Measurements from ENCODE around the gene SMURF2.

DNA sequence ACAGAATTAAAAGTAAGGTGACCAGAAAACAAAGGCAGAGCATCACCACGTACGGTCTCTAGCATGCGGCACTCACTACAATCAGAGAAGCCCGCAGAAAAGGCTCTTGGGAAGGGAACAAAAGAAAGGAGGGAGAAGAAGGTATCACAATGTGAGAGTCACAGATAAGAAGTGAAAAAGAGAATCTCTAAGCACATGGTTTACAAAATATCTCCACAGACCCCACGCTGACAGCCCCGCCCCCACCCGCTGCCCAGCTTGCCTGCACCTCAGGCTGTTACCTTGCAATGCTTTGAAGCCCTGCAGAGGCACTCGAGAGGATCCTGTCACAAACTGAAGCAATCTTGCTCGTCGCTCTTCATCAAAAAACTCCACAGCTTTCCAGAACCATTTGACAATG lies 114.8 kb downstream of the SMURF2 start:
- TF ChIP-seq POLR2A (IDR thresholded peaks at IDR 0.05; ENCODE audit: low read depth, low read length): no peak
- TF ChIP-seq NFE2L2 (IDR thresholded peaks at IDR 0.05; ENCODE audit: low read depth, low read length): no peak
- TF ChIP-seq CTCF (conservative IDR thresholded peaks at IDR 0.05; ENCODE audit: low read depth, low read length): no peak
- TF ChIP-seq MAZ (IDR thresholded peaks at IDR 0.05; ENCODE audit: borderline replicate concordance, low read depth, low read length): no peak
- TF ChIP-seq, protein P1, sequence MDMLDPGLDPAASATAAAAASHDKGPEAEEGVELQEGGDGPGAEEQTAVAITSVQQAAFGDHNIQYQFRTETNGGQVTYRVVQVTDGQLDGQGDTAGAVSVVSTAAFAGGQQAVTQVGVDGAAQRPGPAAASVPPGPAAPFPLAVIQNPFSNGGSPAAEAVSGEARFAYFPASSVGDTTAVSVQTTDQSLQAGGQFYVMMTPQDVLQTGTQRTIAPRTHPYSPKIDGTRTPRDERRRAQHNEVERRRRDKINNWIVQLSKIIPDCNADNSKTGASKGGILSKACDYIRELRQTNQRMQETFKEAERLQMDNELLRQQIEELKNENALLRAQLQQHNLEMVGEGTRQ (IDR thresholded peaks at IDR 0.05; ENCODE audit: low read depth, low read length): no peak
- TF ChIP-seq ELK1 (IDR thresholded peaks at IDR 0.05; ENCODE audit: borderline replicate concordance, low read depth, low read length): no peak
- TF ChIP-seq MAFK (IDR thresholded peaks at IDR 0.05; ENCODE audit: low read depth, low read length): no peak
- TF ChIP-seq SMC3 (IDR thresholded peaks at IDR 0.05; ENCODE audit: low read depth, low read length): no peak

All from IMR-90 (cell line).